GM18508 (cell line): ENCODE data around the gene HELT.
"Not testable (repeated sequence)": the region's sequence is repeated elsewhere in the genome, so short reads cannot be mapped to it uniquely, and the experiment has no call there.

Experiments used
- ATAC-seq: cut with Tn5 transposase; IDR thresholded peaks from one replicate; pipeline ENCODE4 v1.9.1; 2021; ENCODE audit warnings: moderate number of reproducible peaks; ENCODE audit not compliant: insufficient read depth, unreplicated experiment

The HELT gene

DNA sequence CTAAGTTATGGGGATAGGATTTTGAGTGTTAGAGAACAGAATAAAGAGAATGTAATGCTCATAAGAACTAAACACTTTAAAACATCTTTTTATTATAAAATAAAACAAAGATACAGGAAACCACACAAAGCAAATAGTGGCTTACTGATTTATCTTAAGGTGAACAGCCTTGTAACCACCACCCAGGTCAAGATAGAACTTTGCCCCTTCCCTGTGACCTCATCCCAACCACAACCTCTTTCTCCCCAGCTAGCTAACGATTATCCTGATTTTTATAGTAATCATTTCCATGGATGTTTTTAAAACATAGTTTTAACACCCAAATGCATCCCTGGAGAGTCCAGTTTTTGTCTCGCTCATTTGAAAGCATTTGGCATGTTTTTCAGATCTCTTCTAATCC is 17.0 kb downstream of the HELT start:
- no peak for ATAC-seq

DNA sequence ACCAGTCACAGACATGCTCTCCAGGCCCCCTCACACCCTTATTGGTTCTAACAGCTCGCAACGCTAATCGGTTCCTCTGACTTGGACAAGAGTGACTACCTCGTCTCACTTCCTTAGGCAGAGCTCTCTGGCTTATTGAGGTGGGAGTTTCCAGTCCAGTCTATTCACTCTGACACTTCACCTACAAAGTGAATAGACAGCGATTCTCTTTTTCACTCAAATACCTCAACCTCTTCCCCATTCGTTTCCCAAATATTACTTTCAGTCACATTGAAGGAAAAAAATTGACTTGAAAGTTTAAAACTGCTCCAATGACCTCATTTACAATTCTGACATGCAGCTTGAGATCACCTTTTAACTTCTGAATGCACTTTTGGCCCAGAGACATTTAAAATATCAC is 17.7 kb downstream of the HELT start:
- ATAC-seq, result no peak

DNA sequence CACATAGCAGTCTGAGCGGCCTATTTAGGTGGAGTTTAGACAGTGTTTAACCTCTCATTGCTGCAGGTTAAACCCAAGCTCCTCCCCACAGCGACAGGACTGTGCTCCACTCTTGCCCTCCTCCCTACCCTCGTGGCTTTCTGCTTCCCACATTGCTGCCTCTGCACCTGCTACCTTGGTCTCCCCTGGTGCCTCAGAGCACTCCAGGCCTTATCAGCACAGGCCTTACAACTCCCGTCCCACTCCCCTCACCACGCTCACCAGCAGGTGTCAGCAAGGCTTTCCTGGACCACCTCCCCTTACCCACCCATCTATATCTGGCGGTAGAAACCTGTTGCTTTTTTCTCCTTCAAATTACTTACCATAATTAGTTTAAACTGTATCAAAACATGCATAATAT is 18.6 kb downstream of the HELT start:
- no peak for ATAC-seq

DNA sequence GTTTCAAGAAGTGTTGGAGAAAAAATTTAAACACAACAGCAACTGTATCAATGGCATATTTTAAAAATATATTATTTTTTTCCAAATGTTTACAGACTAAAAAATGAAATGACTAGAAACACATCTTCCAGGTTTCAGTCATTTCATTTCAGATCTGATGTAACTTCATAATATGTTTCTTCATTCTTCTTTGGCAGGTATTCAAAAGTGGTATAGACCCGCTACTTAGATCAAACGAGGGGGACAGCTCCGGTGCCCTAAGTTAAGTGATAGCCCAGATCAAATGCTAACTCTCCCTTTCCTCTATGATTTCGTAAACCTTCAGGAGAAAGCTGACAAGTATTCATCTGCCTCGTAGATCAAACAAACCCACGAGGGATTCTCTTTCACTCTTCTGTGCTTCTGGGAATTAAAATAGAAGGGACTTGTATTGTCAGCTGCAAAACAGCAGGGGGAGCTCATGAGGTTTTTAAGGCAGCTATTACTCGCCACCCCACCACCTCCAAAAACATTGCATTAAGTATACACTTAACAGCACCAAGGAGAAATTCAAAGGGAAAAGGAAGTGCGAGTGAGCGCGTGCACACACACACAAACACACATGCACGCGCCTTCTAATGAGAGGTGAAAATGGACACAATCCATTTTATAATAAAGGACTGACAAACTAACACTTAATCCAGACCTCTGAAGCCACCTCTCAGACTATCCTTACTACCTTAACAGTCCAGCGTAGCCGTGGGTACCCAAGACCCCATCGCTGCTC is 21.4 kb downstream of the HELT start:
- ATAC-seq, result no peak

DNA sequence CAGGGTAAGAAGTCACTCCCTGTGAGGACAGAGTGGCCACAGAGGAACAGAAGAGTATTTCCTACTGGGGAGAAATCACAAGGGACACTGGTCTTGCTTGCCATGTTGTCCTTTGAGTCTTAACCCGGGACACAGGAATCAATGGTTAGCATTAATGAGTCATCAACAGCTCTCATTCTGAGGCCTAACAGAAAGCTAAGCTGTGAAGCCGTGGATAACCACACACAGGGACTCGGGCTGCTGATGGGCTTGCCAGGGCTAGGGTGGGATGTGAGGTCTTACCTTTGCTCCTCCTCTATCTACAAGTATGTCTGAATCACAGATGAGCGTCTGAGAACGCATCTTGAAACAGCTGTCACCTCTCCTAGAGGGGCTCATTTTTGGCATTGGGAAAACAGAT is 22.2 kb downstream of the HELT start:
- no peak for ATAC-seq

DNA sequence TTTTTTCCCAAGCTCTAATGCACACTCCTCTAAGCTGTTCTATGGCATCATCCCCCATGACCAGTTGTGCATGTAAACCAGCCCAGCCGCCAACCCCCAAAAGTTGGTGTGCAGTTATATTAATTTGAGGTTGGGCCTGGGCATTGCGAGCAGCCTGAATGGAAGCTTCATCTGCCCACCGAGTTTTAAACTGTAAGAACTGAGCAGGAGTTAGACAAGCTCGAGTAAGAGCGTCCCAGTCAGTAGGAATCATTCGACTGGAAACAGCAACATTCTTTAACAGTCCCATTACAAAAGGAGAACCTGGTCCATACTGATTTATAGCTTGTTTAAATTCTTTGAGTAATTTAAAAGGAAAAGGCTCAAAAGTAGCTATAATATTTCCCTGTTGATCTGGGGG is 32.0 kb downstream of the HELT start:
- ATAC-seq, result not testable (repeated sequence)

DNA sequence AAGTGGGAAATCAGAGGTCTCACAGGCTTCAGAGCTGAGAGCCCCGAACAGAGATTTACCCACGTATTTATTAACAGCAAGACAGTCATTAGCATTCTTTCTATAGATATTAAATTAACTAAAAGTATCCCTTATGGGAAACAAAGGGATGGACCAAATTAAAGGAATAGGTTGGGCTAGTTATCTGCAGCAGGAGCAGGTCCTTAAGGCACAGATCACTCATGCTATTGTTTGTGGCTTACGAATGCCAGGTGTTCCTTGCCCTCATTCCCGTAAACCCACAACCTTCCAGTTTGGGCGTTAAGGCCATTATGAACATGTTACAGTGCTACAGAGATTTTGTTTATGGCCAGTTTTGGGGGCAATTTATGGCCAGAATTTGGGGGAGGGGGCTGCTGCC is 33.0 kb downstream of the HELT start:
- not testable (repeated sequence) for ATAC-seq

DNA sequence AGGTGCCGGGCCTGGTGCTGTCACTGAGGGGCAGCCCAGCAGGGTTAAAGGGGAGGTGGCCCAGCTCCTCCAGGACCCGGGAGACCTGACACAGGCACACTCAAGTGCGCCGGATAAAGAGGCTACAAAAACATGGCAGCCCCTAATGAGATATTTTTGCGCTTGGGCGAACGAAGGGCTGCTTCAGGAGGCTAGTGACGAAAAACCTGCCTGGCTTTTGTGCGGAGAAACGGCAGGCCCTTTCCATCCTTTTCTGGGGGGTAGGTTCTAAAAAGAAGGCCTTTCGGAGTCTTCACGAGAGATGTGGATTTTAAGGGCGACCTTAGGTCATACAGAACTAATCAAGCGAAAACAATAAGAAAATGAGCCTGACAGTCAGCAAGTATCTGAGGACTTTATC is 35.5 kb downstream of the HELT start:
- no peak for ATAC-seq

DNA sequence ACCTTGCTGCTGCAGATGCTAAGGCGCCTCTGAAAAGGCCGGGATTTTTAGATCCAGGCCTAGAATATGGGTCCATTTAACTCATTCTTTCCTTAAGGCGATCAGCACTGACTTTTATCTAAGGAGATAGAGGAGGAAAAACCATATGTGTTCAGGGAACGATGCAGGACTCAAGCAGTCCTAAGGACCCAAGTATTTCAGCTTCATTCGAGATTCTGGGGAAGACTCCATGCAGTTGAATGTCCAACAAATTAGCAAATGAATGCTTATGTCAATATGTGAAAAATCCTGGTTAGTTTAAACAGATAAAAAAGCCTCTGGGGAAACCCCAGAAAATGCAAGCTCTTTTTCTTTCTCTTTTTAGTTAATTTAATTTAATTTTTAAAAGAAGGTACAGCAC is 36.0 kb downstream of the HELT start:
- no peak for ATAC-seq

DNA sequence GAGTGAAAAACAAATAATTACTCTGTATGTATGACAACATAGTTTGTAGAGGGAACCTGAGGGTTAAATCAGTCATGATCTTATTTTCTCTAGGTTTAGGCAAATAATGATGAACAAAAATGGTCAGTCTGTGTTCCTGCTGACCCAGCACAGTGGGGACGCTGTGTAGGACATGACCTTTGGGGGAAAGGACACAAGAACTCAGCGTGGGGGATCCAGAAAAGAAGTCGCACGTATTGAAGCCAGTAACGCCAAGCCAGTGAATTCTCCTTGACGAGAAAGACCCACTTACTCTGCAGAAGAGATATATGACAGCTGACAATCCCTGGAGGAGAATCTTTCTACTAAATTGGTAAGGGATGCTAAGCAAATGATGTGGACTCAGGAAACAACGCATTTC is 36.6 kb downstream of the HELT start:
- ATAC-seq, result no peak

DNA sequence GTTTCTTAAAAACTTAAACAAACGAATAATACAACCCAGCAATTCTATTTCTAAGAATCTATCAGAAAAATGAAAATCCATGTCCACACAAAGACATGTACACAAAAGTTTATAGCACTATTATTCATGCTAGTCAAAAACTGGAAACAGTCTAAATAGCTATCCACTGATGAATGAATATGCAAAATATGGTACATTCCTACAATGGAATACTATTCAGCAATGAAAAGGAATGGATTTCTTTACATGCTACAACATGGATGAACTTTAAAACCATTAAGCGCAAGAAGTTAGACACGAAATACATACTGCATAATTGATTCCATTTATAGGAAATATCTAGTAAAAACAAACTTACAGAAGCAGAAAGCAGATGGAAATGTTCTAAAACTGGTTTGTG is 43.3 kb downstream of the HELT start:
- no peak for ATAC-seq

DNA sequence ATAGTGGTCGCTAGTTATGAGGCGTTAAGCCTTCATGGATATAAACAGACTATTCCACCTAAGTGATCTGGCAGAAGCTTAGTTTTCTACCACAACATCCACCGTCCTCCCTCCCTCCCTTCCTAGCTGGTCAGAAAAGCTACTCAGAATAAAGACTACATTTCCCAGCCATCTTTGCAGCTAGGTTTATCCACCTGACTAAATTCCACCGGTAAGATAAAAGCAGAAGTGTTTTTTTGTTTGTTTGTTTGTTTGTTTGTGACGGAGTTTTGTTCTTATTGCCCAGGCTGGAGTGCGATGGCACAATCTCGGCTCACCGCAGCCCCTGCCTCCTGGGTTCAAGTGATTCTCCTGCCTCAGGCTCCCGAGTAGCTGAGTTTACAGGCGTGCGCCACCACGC is 44.3 kb downstream of the HELT start:
- no peak for ATAC-seq

DNA sequence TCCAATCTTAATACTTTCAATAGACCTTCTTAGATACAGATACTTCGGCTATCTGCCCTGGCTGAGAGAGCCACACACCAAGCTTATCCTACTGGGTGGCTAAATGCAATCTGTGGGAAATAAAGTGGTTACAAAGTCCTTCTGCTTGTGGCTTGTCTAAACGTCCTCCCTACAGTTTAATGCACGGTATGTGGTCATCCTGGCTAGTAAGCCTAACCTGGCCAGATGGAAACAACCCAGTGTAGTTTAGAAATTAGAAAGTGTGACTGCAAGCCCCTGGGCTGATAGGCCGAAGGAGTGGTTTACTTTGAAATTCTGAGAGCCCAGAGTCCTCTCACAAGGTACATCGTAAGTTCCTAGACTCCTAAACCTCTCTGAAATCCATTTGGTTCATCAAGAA is 47.9 kb downstream of the HELT start:
- ATAC-seq, result no peak

DNA sequence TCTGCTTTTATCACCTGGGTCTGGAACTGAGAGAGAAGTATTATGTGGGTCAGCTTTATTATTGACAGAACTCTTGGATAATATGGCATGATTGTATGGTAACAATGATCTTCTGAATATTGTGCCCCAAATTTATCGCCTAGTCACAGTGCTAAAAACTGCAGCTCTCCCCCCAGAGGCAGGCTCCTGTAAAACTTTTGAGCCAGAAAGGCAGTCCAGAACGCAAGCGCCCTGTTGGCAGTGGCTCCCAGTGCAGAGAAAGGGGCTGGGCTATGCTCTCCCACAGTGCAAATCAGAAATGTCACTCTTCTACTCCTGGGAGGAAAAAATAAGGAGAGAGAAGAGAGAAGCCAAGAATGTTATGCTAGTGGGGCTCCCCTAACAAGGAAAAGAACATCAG is 50.5 kb downstream of the HELT start:
- ATAC-seq, result no peak
